SKM-1 treated with dmso at 0.1 percent for 144 hours (cell line): ENCODE measurements around the gene CRLF2.
A peak's percentile ranks its signal among the peaks of the same experiment; 100 is the strongest.
"Not testable (repeated sequence)": the region's sequence is repeated elsewhere in the genome, so short reads cannot be mapped to it uniquely, and the experiment has no call there.

Experiments used
- DNase-seq: peaks from one replicate; lab custom pipeline; 2025; ENCODE audit not compliant: unreplicated experiment; lab: John Stamatoyannopoulos, UW

The CRLF2 gene

GRCh38 chrX:1212532-1212931, at the start of gene CRLF2:
Gene CRLF2, minus strand, starts transcription at chrX:1212649. Its CDS starts 15 bp downstream, at chrX:1212634.
- peak; percentile 54 for DNase-seq

GRCh38 chrX:1261771-1262170, 49.3 kb upstream of the CRLF2 start:
- not testable (repeated sequence) for DNase-seq

GRCh38 chrX:1261285-1261684, 48.8 kb upstream of the CRLF2 start:
- DNase-seq: no peak

GRCh38 chrX:1252861-1253260, 40.4 kb upstream of the CRLF2 start:
- DNase-seq: no peak

GRCh38 chrX:1249101-1249887, 36.8 kb upstream of the CRLF2 start:
- DNase-seq: no peak

- DNase-seq: no peak
Measured at GRCh38 chrX:1248331-1249061, 36.0 kb upstream of the CRLF2 start.

- DNase-seq: peak; percentile 61
Measured at GRCh38 chrX:1246816-1247215, 34.4 kb upstream of the CRLF2 start.

- DNase-seq: no peak
Measured at GRCh38 chrX:1244164-1245076, 32.0 kb upstream of the CRLF2 start.

- no peak for DNase-seq
Measured at GRCh38 chrX:1242891-1243402, 30.5 kb upstream of the CRLF2 start.

GRCh38 chrX:1240551-1240950, 28.1 kb upstream of the CRLF2 start:
- DNase-seq: not testable (repeated sequence)

GRCh38 chrX:1239681-1240142, 27.3 kb upstream of the CRLF2 start:
- peak; percentile 94 for DNase-seq

- DNase-seq: no peak
Measured at GRCh38 chrX:1231850-1232465, 19.5 kb upstream of the CRLF2 start.

GRCh38 chrX:1228101-1228500, 15.7 kb upstream of the CRLF2 start:
- not testable (repeated sequence) for DNase-seq

- no peak for DNase-seq
Measured at GRCh38 chrX:1226249-1226648, 13.8 kb upstream of the CRLF2 start.

- no peak for DNase-seq
Measured at GRCh38 chrX:1224954-1225353, 12.5 kb upstream of the CRLF2 start.

- DNase-seq: no peak
Measured at GRCh38 chrX:1223242-1223600, 10.8 kb upstream of the CRLF2 start.

- DNase-seq: peak; percentile 92
Measured at GRCh38 chrX:1222531-1223241, 10.2 kb upstream of the CRLF2 start.

GRCh38 chrX:1221296-1221845, 8.9 kb upstream of the CRLF2 start:
- DNase-seq: no peak

GRCh38 chrX:1218286-1218685, 5.8 kb upstream of the CRLF2 start:
- DNase-seq: no peak
